ENCODE data around the gene KCNIP4. TPM values are rescaled to one million over a fixed set of nuclear protein-coding genes. Genes with fewer than 3 reads are reported as not detected.

Gene KCNIP4
- total and polyA plus RNA-seq, 2 of the 4 experiments (the other 2 are of a cell fraction), result not detected

DNA sequence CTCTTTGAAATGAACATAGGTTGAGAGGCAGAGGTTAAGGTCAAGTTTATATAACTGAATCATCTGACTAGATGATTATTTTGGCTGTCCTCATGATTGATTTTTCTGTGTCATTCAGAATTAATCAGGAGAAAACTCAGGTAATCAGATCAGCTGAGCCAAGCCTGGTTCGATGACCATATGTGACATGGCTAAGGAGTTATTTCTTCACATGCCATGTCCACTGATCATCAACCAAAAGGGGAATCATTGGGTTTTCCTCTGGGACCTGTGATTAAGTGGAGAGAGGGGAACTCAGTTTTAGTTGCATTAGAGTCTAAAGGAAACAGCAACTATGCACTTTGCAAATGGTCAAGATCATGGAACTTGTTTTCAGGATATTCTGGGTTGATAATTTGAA is 1268.6 kb downstream of the KCNIP4 start:
- Histone ChIP-seq H3K9me3 (ENCODE audit: control insufficient read depth, insufficient read depth, low read length) (no peaks in the 10 kb centered on the region), H4K91ac (ENCODE audit: insufficient read depth, low read depth, low read length) (no peak overlapping the region), H3K4me1 (ENCODE audit: control insufficient read depth, insufficient read depth, low read length) (no peaks in the 10 kb centered on the region), H2AFZ (replicated peaks; ENCODE audit: low read length, poor library complexity) (no peak overlapping the region), H2AK9ac (replicated peaks; ENCODE audit: low read depth, low read length, poor library complexity) (no peak overlapping the region), H3K4me3 (ENCODE audit: insufficient read depth, low read depth, low read length) (no peak overlapping the region), H3K27ac (ENCODE audit: insufficient read depth, low read length) (no peak overlapping the region), H3K9me1 (ENCODE audit: insufficient read depth, low read length) (no peaks in the 10 kb centered on the region), H3K4me2 (ENCODE audit: low read depth, low read length) (no peak overlapping the region), H3K36me3 (ENCODE audit: control insufficient read depth, insufficient read depth, low read length) (no peaks in the 10 kb centered on the region), H3K23ac (ENCODE audit: low read depth, low read length) (no peak overlapping the region), H3K56ac (ENCODE audit: extremely low read depth, insufficient read depth, low read length) (no peak overlapping the region), H3K27me3 (ENCODE audit: control insufficient read depth, insufficient read depth, low read length) (peaks cover 14% of the 10 kb centered on the region), H2AK5ac (ENCODE audit: low read depth, low read length) (no peak overlapping the region), H2BK5ac (ENCODE audit: low read depth, low read length, poor library complexity, severe bottlenecking) (no peak overlapping the region), H2BK15ac (ENCODE audit: low read depth, low read length) (no peak overlapping the region), H2BK120ac (ENCODE audit: low read depth, low read length) (no peak overlapping the region), H3K18ac (ENCODE audit: low read depth, low read length) (no peak overlapping the region), H4K5ac (ENCODE audit: low read depth, low read length) (no peak overlapping the region), H2BK20ac (ENCODE audit: low read depth, low read length) (no peak overlapping the region), H3K79me1 (ENCODE audit: low read depth in 1 of 2, low read length in 2 of 2) (no peaks in the 10 kb centered on the region), H3K4ac (ENCODE audit: low read depth, low read length) (no peak overlapping the region), H4K8ac (ENCODE audit: low read depth in 2 of 2, low read length in 2 of 2) (no peak overlapping the region), H4K20me1 (ENCODE audit: insufficient read depth, low read length) (no peaks in the 10 kb centered on the region), H3K9ac (ENCODE audit: low read depth, low read length) (no peak overlapping the region), H3K14ac (replicated peaks; ENCODE audit: low read depth, low read length) (no peak overlapping the region)
- TF ChIP-seq POLR2A (IDR thresholded peaks at IDR 0.05; ENCODE audit: low read depth, low read length) (no peak), RAD21 (IDR thresholded peaks at IDR 0.05; ENCODE audit: low read length) (no peak), CEBPB (IDR thresholded peaks at IDR 0.05; ENCODE audit: low read depth, low read length) (no peak), MAZ (IDR thresholded peaks at IDR 0.05; ENCODE audit: borderline replicate concordance, low read depth, low read length) (no peak), NFE2L2 (IDR thresholded peaks at IDR 0.05; ENCODE audit: low read depth, low read length) (no peak), CHD1 (IDR thresholded peaks at IDR 0.05; ENCODE audit: low read depth, low read length) (no peak), RCOR1 (IDR thresholded peaks at IDR 0.05; ENCODE audit: insufficient replicate concordance, low read length) (no peak), SMC3 (IDR thresholded peaks at IDR 0.05; ENCODE audit: low read depth, low read length) (no peak), MAFK (IDR thresholded peaks at IDR 0.05; ENCODE audit: low read depth, low read length) (no peak), FOS (IDR thresholded peaks at IDR 0.05; ENCODE audit: low read depth, low read length) (no peak), BHLHE40 (IDR thresholded peaks at IDR 0.05; ENCODE audit: low read depth, low read length) (no peak), MXI1 (IDR thresholded peaks at IDR 0.05; ENCODE audit: borderline replicate concordance, low read depth, low read length) (no peak), RFX5 (IDR thresholded peaks at IDR 0.05; ENCODE audit: low read depth, low read length) (no peak)
- TF ChIP-seq, protein P1, sequence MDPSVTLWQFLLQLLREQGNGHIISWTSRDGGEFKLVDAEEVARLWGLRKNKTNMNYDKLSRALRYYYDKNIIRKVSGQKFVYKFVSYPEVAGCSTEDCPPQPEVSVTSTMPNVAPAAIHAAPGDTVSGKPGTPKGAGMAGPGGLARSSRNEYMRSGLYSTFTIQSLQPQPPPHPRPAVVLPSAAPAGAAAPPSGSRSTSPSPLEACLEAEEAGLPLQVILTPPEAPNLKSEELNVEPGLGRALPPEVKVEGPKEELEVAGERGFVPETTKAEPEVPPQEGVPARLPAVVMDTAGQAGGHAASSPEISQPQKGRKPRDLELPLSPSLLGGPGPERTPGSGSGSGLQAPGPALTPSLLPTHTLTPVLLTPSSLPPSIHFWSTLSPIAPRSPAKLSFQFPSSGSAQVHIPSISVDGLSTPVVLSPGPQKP (IDR thresholded peaks at IDR 0.05; ENCODE audit: borderline replicate concordance, low read depth, low read length), result no peak
- TF ChIP-seq, protein P2, sequence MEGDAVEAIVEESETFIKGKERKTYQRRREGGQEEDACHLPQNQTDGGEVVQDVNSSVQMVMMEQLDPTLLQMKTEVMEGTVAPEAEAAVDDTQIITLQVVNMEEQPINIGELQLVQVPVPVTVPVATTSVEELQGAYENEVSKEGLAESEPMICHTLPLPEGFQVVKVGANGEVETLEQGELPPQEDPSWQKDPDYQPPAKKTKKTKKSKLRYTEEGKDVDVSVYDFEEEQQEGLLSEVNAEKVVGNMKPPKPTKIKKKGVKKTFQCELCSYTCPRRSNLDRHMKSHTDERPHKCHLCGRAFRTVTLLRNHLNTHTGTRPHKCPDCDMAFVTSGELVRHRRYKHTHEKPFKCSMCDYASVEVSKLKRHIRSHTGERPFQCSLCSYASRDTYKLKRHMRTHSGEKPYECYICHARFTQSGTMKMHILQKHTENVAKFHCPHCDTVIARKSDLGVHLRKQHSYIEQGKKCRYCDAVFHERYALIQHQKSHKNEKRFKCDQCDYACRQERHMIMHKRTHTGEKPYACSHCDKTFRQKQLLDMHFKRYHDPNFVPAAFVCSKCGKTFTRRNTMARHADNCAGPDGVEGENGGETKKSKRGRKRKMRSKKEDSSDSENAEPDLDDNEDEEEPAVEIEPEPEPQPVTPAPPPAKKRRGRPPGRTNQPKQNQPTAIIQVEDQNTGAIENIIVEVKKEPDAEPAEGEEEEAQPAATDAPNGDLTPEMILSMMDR (conservative IDR thresholded peaks at IDR 0.05; ENCODE audit: low read depth, low read length), result no peak
- TF ChIP-seq, protein P3, sequence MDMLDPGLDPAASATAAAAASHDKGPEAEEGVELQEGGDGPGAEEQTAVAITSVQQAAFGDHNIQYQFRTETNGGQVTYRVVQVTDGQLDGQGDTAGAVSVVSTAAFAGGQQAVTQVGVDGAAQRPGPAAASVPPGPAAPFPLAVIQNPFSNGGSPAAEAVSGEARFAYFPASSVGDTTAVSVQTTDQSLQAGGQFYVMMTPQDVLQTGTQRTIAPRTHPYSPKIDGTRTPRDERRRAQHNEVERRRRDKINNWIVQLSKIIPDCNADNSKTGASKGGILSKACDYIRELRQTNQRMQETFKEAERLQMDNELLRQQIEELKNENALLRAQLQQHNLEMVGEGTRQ (IDR thresholded peaks at IDR 0.05; ENCODE audit: low read depth, low read length), result no peak
- dilution Hi-C loops (cut with HindIII; ENCODE audit: low sequenced_read_pairs, unreplicated experiment) (no loop called here), in situ Hi-C loops (cut with MboI; ENCODE audit: low sequenced_read_pairs) (loop anchor here (10.0 kb wide), 3 partner anchors 135 to 1995 kb away; no protein-coding TSS in a partner anchor), intact Hi-C loops (cut with micrococcal nuclease) (no loop called here)
- no TSS peak for BruUV-seq (replicated peaks)
- no CpG with 5 or more reads among the region's 1 CpG for WGBS, 2 experiments (ENCODE audit: extremely low coverage in 2 of 2, insufficient read length in 1 of 2)
- CTCF ChIA-PET, result no interaction called here
- POLR2A ChIA-PET (ENCODE audit: unreplicated experiment), result no interaction called here
- ATAC-seq (ENCODE audit: low read depth) (no peak), DNase-seq (no peak)
